ENCODE measurements around the gene RAPGEF5.
"Not testable (repeated sequence)": the region's sequence is repeated elsewhere in the genome, so short reads cannot be mapped to it uniquely, and the experiment has no call there.

Gene RAPGEF5

GRCh38 chr7:22110881-22111280, 246.1 kb downstream of the RAPGEF5 start:
- DNase-seq, result no peak

GRCh38 chr7:22110227-22110839, 246.6 kb downstream of the RAPGEF5 start:
- DNase-seq, result peak; percentile 79

GRCh38 chr7:22109761-22110160, 247.2 kb downstream of the RAPGEF5 start:
- DNase-seq, result no peak

DNA sequence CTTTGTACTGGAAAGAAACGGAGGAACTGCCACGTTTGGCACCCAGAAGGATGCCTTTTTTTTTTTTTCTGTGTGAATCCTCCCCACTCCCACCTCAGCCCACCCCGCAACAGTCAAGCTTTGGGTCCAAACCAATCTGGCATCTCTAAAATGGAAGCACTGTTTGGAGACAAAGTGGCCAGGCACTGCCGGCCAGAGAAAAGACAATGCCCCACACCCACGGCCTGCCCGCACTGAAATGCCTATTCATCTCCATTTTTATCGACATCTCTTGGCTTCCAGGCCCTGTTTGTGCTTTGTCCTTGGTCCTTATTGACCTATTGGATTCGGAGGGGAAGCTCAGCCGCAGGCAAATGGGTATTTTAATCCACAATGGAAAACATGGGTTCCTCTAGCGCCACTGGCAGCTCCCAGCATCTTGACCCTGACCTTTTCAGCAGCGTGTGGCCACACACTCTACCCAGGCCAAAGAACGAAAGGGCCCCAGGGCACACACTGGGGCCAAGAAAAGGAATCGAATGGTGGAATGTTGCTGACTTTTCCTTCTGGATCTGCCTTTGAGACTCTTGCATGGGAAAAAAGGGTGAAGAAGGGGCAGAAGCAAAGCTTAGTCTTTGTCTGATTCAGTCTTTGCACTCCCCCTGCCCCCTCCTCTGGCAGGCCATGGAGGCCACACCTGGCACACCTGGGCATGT, 248.7 kb downstream of the RAPGEF5 start:
- no peak for DNase-seq

DNA sequence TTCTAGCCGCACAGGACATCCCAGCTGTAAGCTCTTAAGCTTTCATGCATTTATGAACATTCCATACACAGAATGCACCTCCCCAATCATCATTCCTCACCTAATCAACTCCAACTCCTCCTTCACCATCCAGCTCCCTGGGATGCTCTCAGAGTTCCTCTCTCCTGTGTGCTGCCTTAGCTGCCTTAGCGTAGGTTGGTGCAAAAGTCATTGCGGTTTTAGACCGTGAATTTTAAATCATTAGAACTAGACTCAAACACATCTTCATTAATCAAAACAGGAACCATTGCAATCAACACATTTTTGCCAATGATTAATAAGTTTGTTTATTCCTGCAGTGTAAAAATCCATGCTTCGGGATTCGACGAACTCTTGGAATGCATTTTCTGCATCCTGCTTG, 251.4 kb downstream of the RAPGEF5 start:
- no peak for DNase-seq

DNA sequence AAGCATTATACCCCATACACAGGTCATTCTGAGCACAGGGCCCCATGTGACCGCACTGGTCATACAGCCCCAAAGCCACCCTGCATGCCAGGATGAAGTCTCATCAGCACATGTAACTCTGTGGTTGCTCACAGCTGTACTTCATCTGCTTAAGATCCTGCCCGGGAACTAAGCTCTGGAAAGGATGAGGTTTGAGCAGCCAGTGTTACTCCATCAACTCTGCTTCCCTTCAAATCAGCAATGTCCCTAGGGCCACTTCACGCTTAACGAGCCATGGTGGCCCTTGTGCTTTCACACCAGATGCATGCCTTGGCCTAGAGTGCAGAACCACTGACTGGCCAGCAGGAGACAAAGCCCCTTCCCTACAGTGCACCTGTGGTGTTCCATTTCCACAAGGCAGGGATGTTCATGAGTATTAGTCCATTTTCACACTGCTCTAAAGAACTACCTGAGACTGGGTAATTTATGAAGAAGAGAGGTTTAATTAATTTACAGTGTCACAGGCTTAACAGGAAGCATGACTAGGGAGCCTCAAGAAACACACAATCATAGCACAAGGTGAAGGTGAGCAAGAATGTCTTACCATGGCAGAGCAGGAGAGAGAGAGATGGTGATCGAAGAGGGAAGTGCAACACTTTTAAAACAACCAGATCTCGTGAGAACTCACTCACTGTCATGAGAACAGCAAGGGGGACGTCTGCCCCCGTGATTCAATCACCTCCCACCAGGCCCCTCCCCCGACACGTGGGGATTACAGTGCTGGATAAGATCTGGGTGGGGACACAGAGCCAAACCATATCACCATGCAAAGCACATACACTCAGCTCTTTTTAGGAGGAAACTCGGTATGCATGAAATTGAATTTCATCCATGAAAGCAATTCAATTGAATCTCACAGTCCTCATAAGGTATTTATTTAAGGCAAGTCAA, 262.3 kb downstream of the RAPGEF5 start:
- no peak for DNase-seq

DNA sequence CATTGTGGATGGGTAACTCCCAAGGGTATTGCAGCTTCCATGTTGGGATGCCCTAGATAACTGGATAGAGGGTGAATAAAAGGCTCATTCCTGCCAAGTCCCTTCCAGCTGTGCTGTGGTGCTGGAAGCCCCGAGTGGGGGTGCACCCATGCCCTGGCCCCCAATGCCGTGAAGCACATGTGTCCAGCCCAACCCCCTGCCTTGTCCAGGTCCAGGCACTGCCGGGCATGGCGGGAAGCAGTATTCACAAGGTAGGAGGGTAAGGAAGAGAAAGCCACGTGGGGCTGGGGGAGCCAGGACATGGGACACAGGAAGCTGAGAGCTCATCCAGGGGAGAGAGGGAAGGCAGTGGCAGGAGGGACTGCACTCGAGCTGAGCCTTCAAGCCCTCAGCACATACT, 263.0 kb downstream of the RAPGEF5 start:
- no peak for DNase-seq

DNA sequence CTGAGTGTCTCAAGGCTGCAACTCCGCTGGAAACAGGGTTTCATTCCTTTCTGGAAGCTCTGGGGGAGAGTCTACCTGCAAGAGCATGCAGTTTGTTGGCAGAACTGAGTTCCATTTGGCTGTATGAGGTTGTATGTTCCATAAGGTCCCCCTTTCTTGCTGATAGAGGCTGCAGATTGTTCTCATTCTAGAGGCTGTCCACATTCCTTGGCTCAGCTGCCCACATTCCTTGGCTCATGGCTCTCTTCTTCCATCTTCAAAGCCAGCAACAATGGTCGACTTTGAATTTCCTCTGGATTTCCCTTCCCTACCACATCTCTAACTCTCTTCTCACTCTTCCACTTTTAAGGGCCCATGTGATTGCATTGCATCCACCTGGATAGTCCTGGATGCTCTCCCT, 264.0 kb downstream of the RAPGEF5 start:
- DNase-seq, result no peak

DNA sequence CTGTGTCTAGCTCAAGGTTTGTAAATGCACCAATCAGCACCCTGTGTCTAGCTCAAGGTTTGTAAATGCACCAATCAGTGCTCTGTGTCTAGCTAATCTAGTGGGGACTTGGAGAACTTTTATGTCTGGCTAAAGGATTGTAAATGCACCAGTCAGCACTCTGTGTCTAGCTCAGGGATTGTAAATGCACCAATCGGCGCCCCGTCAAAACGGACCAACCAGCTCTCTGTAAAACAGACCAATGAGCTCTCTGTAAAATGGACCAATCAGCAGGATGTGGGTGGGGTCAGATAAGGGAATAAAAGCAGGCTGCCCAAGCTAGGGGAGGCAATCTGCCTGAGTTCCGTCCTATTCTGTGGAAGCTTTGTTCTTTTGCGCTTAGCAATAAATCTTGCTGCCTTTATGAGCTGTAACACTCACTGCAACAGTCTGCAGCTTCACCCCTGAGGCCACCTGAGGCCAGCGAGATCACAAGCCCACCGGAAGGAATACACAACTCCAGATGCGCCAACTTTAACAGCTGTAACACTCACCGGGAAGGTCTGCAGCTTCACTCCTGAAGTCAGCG, 265.9 kb downstream of the RAPGEF5 start:
- not testable (repeated sequence) for DNase-seq

DNA sequence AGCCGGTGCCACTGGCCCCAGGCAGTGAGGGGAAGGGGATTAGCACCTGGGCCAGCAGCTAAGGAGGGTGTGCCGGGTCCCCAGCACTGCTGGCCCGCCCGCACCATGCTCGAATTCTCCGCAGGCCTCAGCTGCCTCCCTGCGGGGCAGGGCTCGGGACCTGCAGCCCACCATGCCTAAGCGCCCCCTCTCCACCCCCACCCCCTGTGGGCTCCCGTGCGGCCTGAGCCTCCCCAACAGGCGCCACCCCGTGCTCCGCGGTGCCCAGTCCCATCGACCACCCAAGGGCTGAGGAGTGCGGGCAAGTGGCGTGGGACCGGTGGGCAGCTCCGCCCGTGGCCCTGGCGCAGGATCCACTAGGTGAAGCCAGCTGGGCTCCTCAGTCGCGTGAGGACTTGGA, 266.4 kb downstream of the RAPGEF5 start:
- DNase-seq, result no peak

- DNase-seq, result no peak
Observed at GRCh38 chr7:22090107-22090506, 266.8 kb downstream of the RAPGEF5 start.

GRCh38 chr7:22088827-22089226, 268.1 kb downstream of the RAPGEF5 start:
- DNase-seq, result no peak

- DNase-seq, result no peak
Observed at GRCh38 chr7:22087861-22088260, 269.1 kb downstream of the RAPGEF5 start.

GRCh38 chr7:22083704-22084240, 273.2 kb downstream of the RAPGEF5 start:
- DNase-seq, result no peak

DNA sequence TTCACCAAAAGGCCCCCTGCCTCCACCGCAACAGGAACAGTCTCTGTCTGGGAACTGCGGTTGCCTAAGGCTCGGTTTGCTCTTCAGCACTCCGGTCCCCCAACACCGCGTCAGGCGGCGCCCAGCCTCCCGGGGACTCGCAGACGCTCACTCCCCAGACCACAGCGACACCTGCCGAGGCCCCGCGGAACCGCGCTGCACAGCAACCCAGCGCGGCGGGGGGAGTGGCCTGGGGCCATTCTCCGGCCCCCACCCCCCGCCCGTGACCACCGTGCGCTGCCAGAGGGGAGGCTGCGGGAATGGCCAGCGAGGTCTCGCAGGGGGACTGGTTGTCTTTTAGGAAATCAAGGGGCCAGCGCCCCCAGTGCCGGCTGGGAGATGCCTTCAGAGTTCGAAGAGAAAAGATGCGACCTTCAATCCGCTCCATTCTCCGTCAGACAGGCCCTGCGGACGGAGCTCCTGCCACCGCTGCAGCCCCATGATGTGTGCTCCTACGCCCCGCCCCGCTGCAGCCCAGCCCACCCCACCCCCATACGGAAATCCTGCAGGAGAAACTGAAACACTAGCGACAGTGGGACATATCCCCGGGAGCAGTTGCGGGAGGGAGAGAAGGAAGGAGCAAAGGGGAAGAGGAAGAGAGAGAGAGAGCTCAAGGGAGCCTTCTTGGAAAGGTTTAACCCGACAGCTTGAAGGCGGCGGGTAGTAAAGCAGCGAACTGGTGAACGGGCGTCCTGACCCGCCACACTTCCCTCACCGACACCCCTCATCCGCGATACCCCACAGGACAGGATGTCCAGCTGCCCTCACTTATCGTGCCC, 273.9 kb downstream of the RAPGEF5 start:
- peak; percentile 81 for DNase-seq

- DNase-seq, result no peak
Observed at GRCh38 chr7:22082553-22082885, 274.4 kb downstream of the RAPGEF5 start.

DNA sequence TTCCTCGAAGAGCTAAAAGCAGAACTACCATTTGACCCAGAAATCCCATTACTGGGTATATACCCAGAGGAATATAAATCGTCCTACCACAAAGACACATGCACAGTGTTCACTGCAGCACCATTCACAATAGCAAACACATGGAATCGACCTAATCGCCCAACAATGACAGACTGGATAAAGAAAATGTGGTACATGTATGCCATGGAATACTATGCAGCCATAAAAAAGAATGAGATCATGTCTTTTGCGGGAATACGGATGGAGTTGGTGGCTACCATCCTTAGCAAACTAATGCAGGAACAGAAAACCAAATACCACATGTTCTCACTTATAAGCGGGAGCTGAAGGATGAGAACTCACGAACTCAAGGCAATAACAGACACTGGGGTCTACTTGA, 276.7 kb downstream of the RAPGEF5 start:
- not testable (repeated sequence) for DNase-seq

DNA sequence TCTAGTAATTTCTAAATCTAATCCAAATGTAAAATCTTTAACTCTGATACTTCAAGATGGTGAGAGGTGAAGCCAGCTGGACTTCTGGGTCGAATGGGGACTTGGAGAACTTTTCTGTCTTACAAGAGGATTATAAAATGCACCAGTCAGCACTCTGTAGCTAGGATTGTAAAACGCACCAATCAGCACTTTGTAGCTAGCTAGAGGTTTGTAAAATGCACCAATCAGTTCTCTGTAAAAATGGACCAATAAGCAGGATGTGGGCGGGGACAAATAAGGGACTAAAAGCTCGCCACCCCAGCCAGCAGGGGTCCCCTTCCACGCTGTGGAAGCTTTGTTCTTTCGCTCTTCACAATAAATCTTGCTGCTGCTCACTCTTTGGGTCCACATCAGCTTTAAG, 278.1 kb downstream of the RAPGEF5 start:
- not testable (repeated sequence) for DNase-seq

- no peak for DNase-seq
Observed at GRCh38 chr7:22075561-22075960, 281.4 kb downstream of the RAPGEF5 start.

GRCh38 chr7:22074897-22075296, 282.1 kb downstream of the RAPGEF5 start:
- DNase-seq, result no peak

Data from CD4-positive, alpha-beta T cell treated with Interleukin-17A for 1 hour (primary cell).